ENCODE measurements around the gene EPHA6. TPM values are rescaled to one million over a fixed set of nuclear protein-coding genes. Genes with fewer than 3 reads are reported as not detected.

EPHA6 gene
- polyA plus RNA-seq, 2 of the 4 experiments (the other 2 are of a cell fraction), result 0.08 TPM

DNA sequence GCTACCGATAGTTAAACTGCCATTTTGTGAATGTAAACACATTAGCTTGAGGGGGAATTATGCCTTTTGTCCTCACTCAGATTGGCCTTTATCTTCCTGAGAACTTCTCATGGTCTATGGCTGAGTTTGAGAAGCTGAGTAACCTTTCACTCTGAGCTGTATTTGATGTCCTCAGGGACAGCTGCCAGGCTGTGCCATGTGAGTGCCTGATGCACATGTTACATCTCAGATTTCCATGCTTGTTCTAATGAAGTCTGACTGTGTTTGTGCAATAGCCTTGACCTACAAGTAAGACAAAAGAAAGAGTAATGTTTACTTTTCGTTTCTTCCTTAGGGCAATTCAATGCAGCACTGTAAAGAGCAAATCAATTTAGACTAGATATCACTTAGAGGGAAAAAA, 906.0 kb downstream of the EPHA6 start:
- ChIA-PET CTCF (interaction anchor here (0.5 to 2.0 kb wide), 5 partner anchors 15 to 925 kb away, joined by 3 to 6 read pairs (median 4); no protein-coding TSS in a partner anchor), POLR2A (no interaction called here)
- no peak overlapping the region for H3K4me2 ChIP-seq
- ATAC-seq (no peak), FAIRE-seq (no peak), DNase-seq (ENCODE audit: low read depth in 1 of 2, low spot score in 1 of 2) (no peak)
- no peak for TF ChIP-seq REST (IDR thresholded peaks at IDR 0.05)
- no peak for TF ChIP-seq RCOR1 (IDR thresholded peaks at IDR 0.05; ENCODE audit: low read depth, low read length)
- no peak for TF ChIP-seq EHMT2 (IDR thresholded peaks at IDR 0.05; ENCODE audit: low read depth)
- no peak for TF ChIP-seq KDM1A (IDR thresholded peaks at IDR 0.05; ENCODE audit: low read depth)
- no peak for TF ChIP-seq MAZ (IDR thresholded peaks at IDR 0.05; ENCODE audit: borderline replicate concordance, low read depth, low read length)
- no peak for TF ChIP-seq HOXB13 (CRISPR knock-in tag; IDR thresholded peaks at IDR 0.05; ENCODE audit: low read depth)
- TF ChIP-seq SMC3 (IDR thresholded peaks at IDR 0.05), result no peak
- TF ChIP-seq ZNF302 (CRISPR knock-in tag; IDR thresholded peaks at IDR 0.05), result no peak
- TF ChIP-seq TFCP2L1 (CRISPR knock-in tag; IDR thresholded peaks at IDR 0.05), result no peak
- no peak for TF ChIP-seq JUN (IDR thresholded peaks at IDR 0.05)
- TF ChIP-seq CHD4 (IDR thresholded peaks at IDR 0.05; ENCODE audit: borderline replicate concordance), result no peak
- TF ChIP-seq NR3C1 (IDR thresholded peaks at IDR 0.05), result no peak
- no peak for TF ChIP-seq CHD2 (IDR thresholded peaks at IDR 0.05; ENCODE audit: low read length, partially characterized antibody)
- no peak for TF ChIP-seq RARB (CRISPR knock-in tag; IDR thresholded peaks at IDR 0.05)
- TF ChIP-seq, protein P1, sequence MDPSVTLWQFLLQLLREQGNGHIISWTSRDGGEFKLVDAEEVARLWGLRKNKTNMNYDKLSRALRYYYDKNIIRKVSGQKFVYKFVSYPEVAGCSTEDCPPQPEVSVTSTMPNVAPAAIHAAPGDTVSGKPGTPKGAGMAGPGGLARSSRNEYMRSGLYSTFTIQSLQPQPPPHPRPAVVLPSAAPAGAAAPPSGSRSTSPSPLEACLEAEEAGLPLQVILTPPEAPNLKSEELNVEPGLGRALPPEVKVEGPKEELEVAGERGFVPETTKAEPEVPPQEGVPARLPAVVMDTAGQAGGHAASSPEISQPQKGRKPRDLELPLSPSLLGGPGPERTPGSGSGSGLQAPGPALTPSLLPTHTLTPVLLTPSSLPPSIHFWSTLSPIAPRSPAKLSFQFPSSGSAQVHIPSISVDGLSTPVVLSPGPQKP (IDR thresholded peaks at IDR 0.05; ENCODE audit: low read depth, low read length), result no peak
- no peak for TF ChIP-seq GATA3 (IDR thresholded peaks at IDR 0.05; ENCODE audit: borderline replicate concordance)
- TF ChIP-seq, protein P2, sequence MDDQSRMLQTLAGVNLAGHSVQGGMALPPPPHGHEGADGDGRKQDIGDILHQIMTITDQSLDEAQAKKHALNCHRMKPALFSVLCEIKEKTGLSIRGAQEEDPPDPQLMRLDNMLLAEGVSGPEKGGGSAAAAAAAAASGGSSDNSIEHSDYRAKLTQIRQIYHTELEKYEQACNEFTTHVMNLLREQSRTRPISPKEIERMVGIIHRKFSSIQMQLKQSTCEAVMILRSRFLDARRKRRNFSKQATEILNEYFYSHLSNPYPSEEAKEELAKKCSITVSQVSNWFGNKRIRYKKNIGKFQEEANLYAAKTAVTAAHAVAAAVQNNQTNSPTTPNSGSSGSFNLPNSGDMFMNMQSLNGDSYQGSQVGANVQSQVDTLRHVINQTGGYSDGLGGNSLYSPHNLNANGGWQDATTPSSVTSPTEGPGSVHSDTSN (IDR thresholded peaks at IDR 0.05), result no peak
- H3K4me1 ChIP-seq, result no peaks in the 10 kb centered on the region
- WGBS (ENCODE audit: missing lambda C conversion rate), result 1% methylated on average over 2 of the region's 2 CpGs
- H3K4me3 ChIP-seq, result no peak overlapping the region
- no peaks in the 10 kb centered on the region for H3K9me3 ChIP-seq
- no peak overlapping the region for H3K27ac ChIP-seq

DNA sequence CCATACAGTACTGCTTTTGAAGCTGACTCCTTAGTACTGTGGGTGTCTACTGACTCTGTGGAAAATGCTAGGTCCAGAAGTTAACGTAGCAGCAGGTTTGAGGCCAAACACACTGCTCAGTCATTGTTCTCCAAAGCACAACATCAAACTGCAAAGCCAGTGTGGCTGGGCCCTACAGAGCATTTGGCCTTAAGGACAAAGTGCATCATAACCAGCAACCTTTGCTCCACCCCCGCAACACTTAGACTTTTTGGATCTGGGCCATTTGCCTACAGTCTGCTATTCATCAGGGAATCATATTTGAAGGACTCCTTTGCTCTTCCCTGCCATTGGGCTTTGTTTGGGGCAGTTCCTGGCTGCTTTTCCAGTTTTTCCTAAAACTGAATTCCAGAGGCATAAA, 907.1 kb downstream of the EPHA6 start:
- FAIRE-seq (no peak), DNase-seq (ENCODE audit: low read depth in 1 of 2, low spot score in 1 of 2) (no peak), ATAC-seq (no peak)
- Histone ChIP-seq H3K27ac (no peak overlapping the region), H3K4me1 (no peaks in the 10 kb centered on the region), H3K4me2 (no peak overlapping the region), H3K4me3 (no peak overlapping the region), H3K9me3 (no peaks in the 10 kb centered on the region)
- CTCF ChIA-PET, result no interaction called here
- POLR2A ChIA-PET, result no interaction called here
- 12% methylated on average over 2 of the region's 2 CpGs for WGBS (ENCODE audit: missing lambda C conversion rate)
- no peak for TF ChIP-seq CBX8 (IDR thresholded peaks at IDR 0.05)
- no peak for TF ChIP-seq MAZ (IDR thresholded peaks at IDR 0.05; ENCODE audit: borderline replicate concordance, low read depth, low read length)
- TF ChIP-seq FOXS1 (CRISPR knock-in tag; IDR thresholded peaks at IDR 0.05), result no peak
- no peak for TF ChIP-seq FOSB (CRISPR knock-in tag; IDR thresholded peaks at IDR 0.05)
- no peak for TF ChIP-seq ESRRA (IDR thresholded peaks at IDR 0.05; ENCODE audit: borderline replicate concordance, low read length)
- TF ChIP-seq, protein P1 (IDR thresholded peaks at IDR 0.05; ENCODE audit: low read depth, low read length), result no peak
- TF ChIP-seq CBX2 (IDR thresholded peaks at IDR 0.05; ENCODE audit: borderline replicate concordance, low read depth), result no peak
- no peak for TF ChIP-seq JUNB (IDR thresholded peaks at IDR 0.05)
- no peak for TF ChIP-seq REST (IDR thresholded peaks at IDR 0.05)
- no peak for TF ChIP-seq HMGXB4 (CRISPR knock-in tag; IDR thresholded peaks at IDR 0.05; ENCODE audit: borderline replicate concordance)

Measured in A549 (cell line).